Vagina (tissue), 2 donors: ENCODE data around the gene MAPRE2.

Experiments used
- POLR2A ChIP-seq, 2 donors: fragments of 450-650 bp; IDR thresholded peaks; one replicate each; pipeline ENCODE4 v1.6.1; 2017; ENCODE audit warnings: antibody characterized with exemption in 2 of 2, mild to moderate bottlenecking in 2 of 2, moderate library complexity in 2 of 2
- POLR2AphosphoS5 ChIP-seq, 2 donors: sonication (generic); formaldehyde crosslinking; IDR thresholded peaks; one replicate each; pipeline ENCODE4 v1.9.0; 2017; ENCODE audit warnings: antibody characterized with exemption in 2 of 2, mild to moderate bottlenecking in 2 of 2, low read depth in 1 of 2; ENCODE audit not compliant: insufficient read depth in 1 of 2
- TF ChIP-seq, protein P1 (sequence below), 3 experiments: fragments of 450-650 bp in 2 of 3; fragments of 200-600 bp in 1 of 3; sonication (generic) in 1 of 3; IDR thresholded peaks; one replicate each; pipeline ENCODE4 v1.5.1; 2017 to 2019; ENCODE audit warnings: antibody characterized with exemption in 3 of 3, mild to moderate bottlenecking in 2 of 3, moderate library complexity in 2 of 3

DNA sequence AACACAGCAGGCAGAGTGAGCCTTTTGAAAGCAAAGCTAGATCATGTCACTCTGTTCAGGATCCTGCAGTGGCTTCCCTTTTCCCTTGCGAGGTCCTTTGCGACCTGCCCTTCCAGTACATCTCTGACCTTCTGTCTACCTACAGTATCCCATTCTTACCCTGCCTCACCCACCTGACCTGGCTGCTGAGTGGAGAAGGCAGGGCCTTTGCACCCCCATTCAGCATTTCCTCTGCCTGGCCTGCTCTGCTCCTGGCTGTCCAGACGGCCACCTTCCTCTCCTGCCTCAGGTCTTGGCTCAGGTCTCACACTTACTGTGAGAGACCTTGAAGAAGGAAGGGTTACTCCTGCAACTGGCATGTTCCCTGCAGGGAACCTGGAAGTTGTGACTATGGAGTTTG lies 77.4 kb downstream of the MAPRE2 start:
- TF ChIP-seq, protein P1, sequence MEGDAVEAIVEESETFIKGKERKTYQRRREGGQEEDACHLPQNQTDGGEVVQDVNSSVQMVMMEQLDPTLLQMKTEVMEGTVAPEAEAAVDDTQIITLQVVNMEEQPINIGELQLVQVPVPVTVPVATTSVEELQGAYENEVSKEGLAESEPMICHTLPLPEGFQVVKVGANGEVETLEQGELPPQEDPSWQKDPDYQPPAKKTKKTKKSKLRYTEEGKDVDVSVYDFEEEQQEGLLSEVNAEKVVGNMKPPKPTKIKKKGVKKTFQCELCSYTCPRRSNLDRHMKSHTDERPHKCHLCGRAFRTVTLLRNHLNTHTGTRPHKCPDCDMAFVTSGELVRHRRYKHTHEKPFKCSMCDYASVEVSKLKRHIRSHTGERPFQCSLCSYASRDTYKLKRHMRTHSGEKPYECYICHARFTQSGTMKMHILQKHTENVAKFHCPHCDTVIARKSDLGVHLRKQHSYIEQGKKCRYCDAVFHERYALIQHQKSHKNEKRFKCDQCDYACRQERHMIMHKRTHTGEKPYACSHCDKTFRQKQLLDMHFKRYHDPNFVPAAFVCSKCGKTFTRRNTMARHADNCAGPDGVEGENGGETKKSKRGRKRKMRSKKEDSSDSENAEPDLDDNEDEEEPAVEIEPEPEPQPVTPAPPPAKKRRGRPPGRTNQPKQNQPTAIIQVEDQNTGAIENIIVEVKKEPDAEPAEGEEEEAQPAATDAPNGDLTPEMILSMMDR (IDR thresholded peaks at IDR 0.05): no peak
- no peak for TF ChIP-seq POLR2AphosphoS5 (IDR thresholded peaks at IDR 0.05; ENCODE audit: insufficient read depth in 1 of 2, low read depth in 1 of 2)
- TF ChIP-seq POLR2A (IDR thresholded peaks at IDR 0.05): no peak
